ENCODE results near the gene TRIM15. TPM values are rescaled to one million over a fixed set of nuclear protein-coding genes. Genes with fewer than 3 reads are reported as not detected.

The TRIM15 gene
- total RNA-seq, 1 donor from 2014 or later = not detected

DNA sequence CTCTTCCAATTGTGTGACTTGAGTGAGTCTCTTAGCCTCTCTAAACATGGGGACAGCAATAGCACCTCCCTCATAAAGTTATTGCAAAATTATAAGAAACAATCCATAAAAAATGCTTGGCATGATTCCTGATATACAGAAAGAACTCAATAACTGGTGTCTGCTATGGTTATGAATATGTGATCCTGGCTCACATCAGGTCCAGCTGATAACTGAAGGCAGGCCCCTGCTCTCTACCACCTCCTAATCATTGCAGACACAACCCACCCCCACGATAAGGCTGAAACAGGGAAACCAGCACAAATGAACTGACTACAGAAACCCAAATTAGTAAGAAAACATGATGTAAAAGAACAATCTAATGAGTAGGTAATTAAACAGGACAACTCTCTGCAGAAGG lies 5.4 kb downstream of the TRIM15 start:
- Mint-ChIP-seq H3K27me3 (ENCODE audit: unreplicated experiment) (peaks cover 77% of the 10 kb centered on the region), H3K36me3 (ENCODE audit: unreplicated experiment) (no peaks in the 10 kb centered on the region), H3K27ac (ENCODE audit: unreplicated experiment) (no peak overlapping the region), H3K4me3 (ENCODE audit: unreplicated experiment) (no peak overlapping the region), H3K9me3 (ENCODE audit: unreplicated experiment) (no peaks in the 10 kb centered on the region), H3K4me1 (ENCODE audit: unreplicated experiment) (peaks cover 4% of the 10 kb centered on the region)
- no peak for DNase-seq (ENCODE audit: extremely low spot score, unreplicated experiment)
- TF ChIP-seq, protein P1, sequence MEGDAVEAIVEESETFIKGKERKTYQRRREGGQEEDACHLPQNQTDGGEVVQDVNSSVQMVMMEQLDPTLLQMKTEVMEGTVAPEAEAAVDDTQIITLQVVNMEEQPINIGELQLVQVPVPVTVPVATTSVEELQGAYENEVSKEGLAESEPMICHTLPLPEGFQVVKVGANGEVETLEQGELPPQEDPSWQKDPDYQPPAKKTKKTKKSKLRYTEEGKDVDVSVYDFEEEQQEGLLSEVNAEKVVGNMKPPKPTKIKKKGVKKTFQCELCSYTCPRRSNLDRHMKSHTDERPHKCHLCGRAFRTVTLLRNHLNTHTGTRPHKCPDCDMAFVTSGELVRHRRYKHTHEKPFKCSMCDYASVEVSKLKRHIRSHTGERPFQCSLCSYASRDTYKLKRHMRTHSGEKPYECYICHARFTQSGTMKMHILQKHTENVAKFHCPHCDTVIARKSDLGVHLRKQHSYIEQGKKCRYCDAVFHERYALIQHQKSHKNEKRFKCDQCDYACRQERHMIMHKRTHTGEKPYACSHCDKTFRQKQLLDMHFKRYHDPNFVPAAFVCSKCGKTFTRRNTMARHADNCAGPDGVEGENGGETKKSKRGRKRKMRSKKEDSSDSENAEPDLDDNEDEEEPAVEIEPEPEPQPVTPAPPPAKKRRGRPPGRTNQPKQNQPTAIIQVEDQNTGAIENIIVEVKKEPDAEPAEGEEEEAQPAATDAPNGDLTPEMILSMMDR (IDR thresholded peaks at IDR 0.05) = no peak

DNA sequence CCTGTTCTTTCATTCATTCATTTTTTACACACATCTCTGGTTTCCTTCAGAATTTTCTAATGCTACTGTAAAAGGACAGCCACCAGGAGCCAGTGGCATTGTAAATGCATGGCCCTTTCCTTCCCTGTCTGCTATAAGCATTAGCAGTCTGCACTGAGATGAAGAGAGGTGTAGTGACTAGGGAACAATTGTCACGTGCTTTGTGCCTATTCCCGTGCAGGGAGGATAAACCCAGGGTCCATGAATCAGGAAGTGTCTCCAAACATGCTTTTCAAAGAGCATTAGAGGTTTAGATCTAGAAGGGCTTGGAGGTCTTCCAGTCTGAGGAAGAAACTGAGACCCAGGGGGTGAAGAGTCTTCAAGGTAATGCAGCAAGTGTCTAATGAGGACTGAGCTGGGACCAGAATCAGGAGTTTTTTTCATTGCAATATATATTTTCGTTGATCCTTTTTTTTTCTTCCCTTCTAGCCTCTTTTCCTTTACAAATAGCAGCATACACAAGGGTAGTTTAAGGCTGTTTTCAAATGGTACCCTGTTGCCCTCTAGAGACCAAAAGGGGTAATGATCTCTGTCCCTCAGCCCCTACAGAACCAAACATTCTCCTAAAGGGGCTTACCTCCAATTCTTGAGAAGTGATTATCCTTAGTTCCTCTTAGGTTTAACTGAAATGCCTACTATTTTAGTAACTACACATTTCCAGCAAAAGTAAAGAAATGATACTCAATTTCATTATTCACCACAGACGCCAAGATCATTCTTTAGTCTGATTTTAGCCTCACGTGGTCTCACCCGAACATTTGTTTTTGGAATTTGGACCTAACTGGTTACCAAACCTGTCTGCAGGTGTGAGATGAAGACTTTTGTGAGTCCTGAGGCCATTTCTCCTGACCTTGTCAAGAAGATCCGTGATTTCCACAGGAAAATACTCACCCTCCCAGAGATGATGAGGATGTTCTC lies 6.6 kb downstream of the TRIM15 start:
- Mint-ChIP-seq H3K4me1 (ENCODE audit: unreplicated experiment) (peaks cover 4% of the 10 kb centered on the region), H3K4me3 (ENCODE audit: unreplicated experiment) (no peak overlapping the region), H3K27me3 (ENCODE audit: unreplicated experiment) (peaks cover 83% of the 10 kb centered on the region), H3K9me3 (ENCODE audit: unreplicated experiment) (no peaks in the 10 kb centered on the region), H3K36me3 (ENCODE audit: unreplicated experiment) (no peaks in the 10 kb centered on the region), H3K27ac (ENCODE audit: unreplicated experiment) (no peak overlapping the region)
- TF ChIP-seq, protein P1 (IDR thresholded peaks at IDR 0.05) = peak; percentile 81
- DNase-seq (ENCODE audit: extremely low spot score, unreplicated experiment) = no peak

DNA sequence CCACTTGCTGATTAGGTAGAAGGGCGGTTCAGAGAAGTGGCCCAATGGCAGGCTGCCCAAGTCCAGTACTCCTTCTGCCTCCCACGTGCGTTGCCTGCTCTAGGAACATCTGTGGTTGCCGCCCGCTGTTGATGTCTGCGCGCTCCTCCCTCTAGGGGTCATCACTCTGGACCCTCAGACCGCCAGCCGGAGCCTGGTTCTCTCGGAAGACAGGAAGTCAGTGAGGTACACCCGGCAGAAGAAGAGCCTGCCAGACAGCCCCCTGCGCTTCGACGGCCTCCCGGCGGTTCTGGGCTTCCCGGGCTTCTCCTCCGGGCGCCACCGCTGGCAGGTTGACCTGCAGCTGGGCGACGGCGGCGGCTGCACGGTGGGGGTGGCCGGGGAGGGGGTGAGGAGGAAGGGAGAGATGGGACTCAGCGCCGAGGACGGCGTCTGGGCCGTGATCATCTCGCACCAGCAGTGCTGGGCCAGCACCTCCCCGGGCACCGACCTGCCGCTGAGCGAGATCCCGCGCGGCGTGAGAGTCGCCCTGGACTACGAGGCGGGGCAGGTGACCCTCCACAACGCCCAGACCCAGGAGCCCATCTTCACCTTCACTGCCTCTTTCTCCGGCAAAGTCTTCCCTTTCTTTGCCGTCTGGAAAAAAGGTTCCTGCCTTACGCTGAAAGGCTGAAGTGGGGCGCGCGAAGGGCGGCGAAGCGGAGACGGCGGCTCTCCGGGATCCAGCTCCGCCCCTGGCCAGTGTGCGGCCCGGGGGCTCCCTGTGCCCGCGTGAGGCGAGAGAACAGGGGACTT lies 8.5 kb downstream of the TRIM15 start:
- TF ChIP-seq, protein P1 (IDR thresholded peaks at IDR 0.05) = no peak
- Mint-ChIP-seq H3K9me3 (ENCODE audit: unreplicated experiment) (no peaks in the 10 kb centered on the region), H3K27ac (ENCODE audit: unreplicated experiment) (no peak overlapping the region), H3K27me3 (ENCODE audit: unreplicated experiment) (peaks cover 87% of the 10 kb centered on the region), H3K4me1 (ENCODE audit: unreplicated experiment) (peaks cover 4% of the 10 kb centered on the region), H3K36me3 (ENCODE audit: unreplicated experiment) (no peaks in the 10 kb centered on the region), H3K4me3 (ENCODE audit: unreplicated experiment) (peak overlapping the region; percentile 44)
- DNase-seq (ENCODE audit: extremely low spot score, unreplicated experiment) = no peak

DNA sequence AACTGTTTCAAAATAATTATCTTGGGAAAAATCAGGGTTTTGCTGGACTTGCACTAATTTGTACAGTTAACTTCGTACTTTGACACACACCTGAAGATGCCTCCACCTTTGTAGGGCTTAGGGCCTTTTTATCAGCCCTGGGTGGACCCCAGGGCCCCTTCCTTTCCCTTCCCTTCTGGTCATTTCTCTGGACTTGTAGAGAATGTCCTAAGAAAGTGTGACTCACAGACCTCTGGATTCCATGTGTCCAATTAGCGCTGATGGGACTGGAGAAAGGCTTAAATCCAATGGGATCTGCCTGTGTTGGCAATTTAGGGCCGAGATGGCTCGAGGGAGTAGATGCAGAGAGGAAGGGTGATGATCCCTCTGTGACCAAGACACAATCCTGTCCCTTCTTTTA lies 9.3 kb downstream of the TRIM15 start:
- H3K9me3 Mint-ChIP-seq (ENCODE audit: unreplicated experiment) = no peaks in the 10 kb centered on the region
- peaks cover 4% of the 10 kb centered on the region for H3K4me1 Mint-ChIP-seq (ENCODE audit: unreplicated experiment)
- peaks cover 91% of the 10 kb centered on the region for H3K27me3 Mint-ChIP-seq (ENCODE audit: unreplicated experiment)
- no peaks in the 10 kb centered on the region for H3K36me3 Mint-ChIP-seq (ENCODE audit: unreplicated experiment)
- H3K27ac Mint-ChIP-seq (ENCODE audit: unreplicated experiment) = no peak overlapping the region
- TF ChIP-seq, protein P1 (IDR thresholded peaks at IDR 0.05) = no peak
- H3K4me3 Mint-ChIP-seq (ENCODE audit: unreplicated experiment) = no peak overlapping the region
- no peak for DNase-seq (ENCODE audit: extremely low spot score, unreplicated experiment)

DNA sequence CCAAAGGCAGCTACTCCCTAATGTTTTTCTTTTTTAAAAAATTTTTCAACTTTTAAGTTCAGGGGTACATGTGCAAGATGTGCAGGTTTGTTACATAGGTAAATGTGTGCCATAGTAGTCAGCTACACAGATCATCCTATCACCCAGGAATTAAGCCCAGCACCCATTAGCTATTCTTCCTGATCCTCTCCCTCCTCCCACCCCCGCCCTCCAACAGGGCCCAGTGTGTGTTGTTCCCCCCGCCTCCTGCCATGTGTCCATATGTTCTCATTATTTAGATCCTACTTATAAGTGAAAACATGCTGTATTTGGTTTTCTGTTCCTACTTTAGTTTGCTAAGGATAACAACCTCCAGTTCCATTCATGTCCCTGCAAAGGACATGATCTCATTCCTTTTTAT lies 12.4 kb downstream of the TRIM15 start:
- TF ChIP-seq, protein P1 (IDR thresholded peaks at IDR 0.05) = no peak
- peaks cover 2% of the 10 kb centered on the region for H3K36me3 Mint-ChIP-seq (ENCODE audit: unreplicated experiment)
- H3K4me3 Mint-ChIP-seq (ENCODE audit: unreplicated experiment) = no peak overlapping the region
- no peak overlapping the region for H3K27ac Mint-ChIP-seq (ENCODE audit: unreplicated experiment)
- peaks cover 75% of the 10 kb centered on the region for H3K27me3 Mint-ChIP-seq (ENCODE audit: unreplicated experiment)
- DNase-seq (ENCODE audit: extremely low spot score, unreplicated experiment) = no peak
- peaks cover 4% of the 10 kb centered on the region for H3K4me1 Mint-ChIP-seq (ENCODE audit: unreplicated experiment)
- H3K9me3 Mint-ChIP-seq (ENCODE audit: unreplicated experiment) = peaks cover 10% of the 10 kb centered on the region

Data from osteocyte (in vitro differentiated cells).